SU-DHL-6 (cell line): ENCODE data around the gene IQCH.

Experiments
- CTCF ChIP-seq: fragments of 200-600 bp; sonication (generic); IDR thresholded peaks from one replicate; pipeline ENCODE4 v1.5.1; 2017; ENCODE audit warnings: antibody characterized with exemption, mild to moderate bottlenecking, low read length, moderate library complexity; ENCODE audit not compliant: insufficient read depth, poor library complexity, severe bottlenecking
- EZH2phosphoT487 ChIP-seq: fragments of 200-600 bp; sonication (generic), shearing (Covaris generic); conservative IDR thresholded peaks from 2 replicates; pipeline ENCODE4 v1.6.1; 2018; ENCODE audit warnings: mild to moderate bottlenecking, antibody characterized with exemption, low read length, moderate library complexity, mixed read lengths

- TF ChIP-seq CTCF, result no peak
- no peak for TF ChIP-seq EZH2phosphoT487
Observed at GRCh38 chr15:67537771-67538170, 283.2 kb downstream of the IQCH start.
